ENCODE data around the gene KIF16B. TPM values are rescaled to one million over a fixed set of nuclear protein-coding genes. Genes with fewer than 3 reads are reported as not detected.

The KIF16B gene
- total and polyA plus RNA-seq, 9 of the 15 experiments (the other 6 are each of a cell fraction or from before 2014, with no cell fraction given), result 1.00 to 10.6 (median 8.5) TPM

DNA sequence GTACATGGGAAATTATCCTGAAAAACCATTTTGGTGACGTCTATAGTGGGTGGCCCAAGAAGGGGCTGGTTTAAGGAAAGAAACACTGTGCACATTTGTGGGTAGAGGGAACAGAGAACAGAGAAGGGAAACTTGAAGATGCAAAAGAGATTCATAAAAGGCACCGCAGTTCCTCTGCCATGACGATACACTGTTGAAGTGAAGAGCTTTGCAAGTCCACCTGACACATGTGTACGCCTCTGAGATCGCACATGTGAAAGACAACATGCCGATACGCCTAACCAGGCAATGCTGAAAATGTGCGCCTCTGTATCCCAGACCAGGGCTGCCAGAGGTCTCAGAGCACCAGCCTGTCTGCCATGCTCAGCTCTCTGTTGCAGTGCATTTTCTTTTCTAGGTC, 180.9 kb downstream of the KIF16B start (continued):
- TF ChIP-seq, protein P1, sequence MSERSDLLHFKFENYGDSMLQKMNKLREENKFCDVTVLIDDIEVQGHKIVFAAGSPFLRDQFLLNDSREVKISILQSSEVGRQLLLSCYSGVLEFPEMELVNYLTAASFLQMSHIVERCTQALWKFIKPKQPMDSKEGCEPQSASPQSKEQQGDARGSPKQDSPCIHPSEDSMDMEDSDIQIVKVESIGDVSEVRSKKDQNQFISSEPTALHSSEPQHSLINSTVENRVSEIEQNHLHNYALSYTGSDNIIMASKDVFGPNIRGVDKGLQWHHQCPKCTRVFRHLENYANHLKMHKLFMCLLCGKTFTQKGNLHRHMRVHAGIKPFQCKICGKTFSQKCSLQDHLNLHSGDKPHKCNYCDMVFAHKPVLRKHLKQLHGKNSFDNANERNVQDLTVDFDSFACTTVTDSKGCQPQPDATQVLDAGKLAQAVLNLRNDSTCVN (CRISPR knock-in tag; IDR thresholded peaks at IDR 0.05), result no peak
- no peak for TF ChIP-seq ERF (CRISPR knock-in tag; IDR thresholded peaks at IDR 0.05)

DNA sequence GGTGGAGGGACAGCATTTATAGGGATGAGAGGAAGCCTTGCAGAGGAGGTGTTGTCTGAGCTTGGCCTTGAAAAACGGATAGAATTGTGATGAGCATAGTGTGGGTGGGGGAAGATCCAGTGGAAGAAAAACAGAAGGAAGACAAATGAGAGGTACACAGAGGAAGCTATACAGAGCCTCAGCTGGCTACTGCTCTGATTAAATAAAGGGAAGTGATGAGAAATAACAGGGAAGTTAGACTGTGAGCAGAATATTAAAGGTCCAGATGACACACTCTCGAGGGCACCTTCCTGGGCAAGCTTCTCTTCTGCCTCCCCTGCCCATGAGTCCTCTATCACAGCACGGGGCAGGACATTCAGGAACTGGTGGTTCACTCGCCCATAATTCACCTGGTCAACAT, 182.3 kb downstream of the KIF16B start:
- WGBS (ENCODE audit: insufficient coverage, low coverage, missing lambda C conversion rate), result 24% methylated on average over 4 of the region's 4 CpGs
- ChIA-PET POLR2A (interaction anchor here (1.2 kb wide), 1 partner anchor 40 kb away, joined by 3 read pairs; no protein-coding TSS in a partner anchor), CTCF (ENCODE audit: low intra/inter-chr PET ratio) (no interaction called here)
- H3K9ac ChIP-seq (ENCODE audit: insufficient read depth in 1 of 2, low read depth in 2 of 2, low read length in 2 of 2), result no peak overlapping the region
- ATAC-seq (no peak), DNase-seq (ENCODE audit: extremely low read depth in 1 of 4, low spot score in 3 of 4) (no peak), FAIRE-seq (no peak)
- no peaks in the 10 kb centered on the region for H3K36me3 ChIP-seq (ENCODE audit: control insufficient read depth, insufficient read depth, low read length)
- in situ Hi-C loops (cut with MboI), result no loop called here
- H4K20me1 ChIP-seq (replicated peaks; ENCODE audit: control insufficient read depth, insufficient read depth, low read length), result no peaks in the 10 kb centered on the region
- intact Hi-C loops (cut with micrococcal nuclease), result no loop called here
- BruUV-seq (replicated peaks), result no TSS peak
- no peaks in the 10 kb centered on the region; a peak in 1 of 5 replicates for H3K4me1 ChIP-seq (replicated peaks in 1 of 2; ENCODE audit: control insufficient read depth in 2 of 2, insufficient read depth in 2 of 2, low read length in 2 of 2)
- no peaks in the 10 kb centered on the region for H3K79me2 ChIP-seq (ENCODE audit: control insufficient read depth, insufficient read depth, low read length)
- H3K27ac ChIP-seq (ENCODE audit: extremely low read depth, low read depth, low read length), result no peak overlapping the region
- H2AFZ ChIP-seq (ENCODE audit: low read depth, low read length), result no peak overlapping the region
- H3K4me2 ChIP-seq (ENCODE audit: insufficient read depth, low read length), result no peak overlapping the region
- no peak overlapping the region for H3K4me3 ChIP-seq
- no peaks in the 10 kb centered on the region for H3K27me3 ChIP-seq (ENCODE audit: control insufficient read depth in 2 of 2, insufficient read depth in 2 of 2, low read length in 2 of 2)
- H3K9me1 ChIP-seq (ENCODE audit: control insufficient read depth, insufficient read depth, low read length), result no peaks in the 10 kb centered on the region
- H3K9me3 ChIP-seq (replicated peaks; ENCODE audit: control insufficient read depth, insufficient read depth, low read depth, low read length), result no peaks in the 10 kb centered on the region
- TF ChIP-seq ZNF586 (CRISPR knock-in tag; conservative IDR thresholded peaks at IDR 0.05), result no peak
- TF ChIP-seq RHOXF2B (CRISPR knock-in tag; conservative IDR thresholded peaks at IDR 0.05), result no peak
- no peak for TF ChIP-seq NUFIP1 (IDR thresholded peaks at IDR 0.05; ENCODE audit: partially characterized antibody)
- TF ChIP-seq ZNF311 (CRISPR knock-in tag; IDR thresholded peaks at IDR 0.05), result no peak
- no peak for TF ChIP-seq MEF2D (tag; conservative IDR thresholded peaks at IDR 0.05; ENCODE audit: low read depth)
- TF ChIP-seq CHD2 (IDR thresholded peaks at IDR 0.05; ENCODE audit: low read depth, low read length), result no peak
- TF ChIP-seq NFYB (IDR thresholded peaks at IDR 0.05; ENCODE audit: extremely low read depth, insufficient read length), result no peak
